PFSK-1 (cell line): Measurements from ENCODE around the gene SKI.

Experiments used
- POLR2AphosphoS5 ChIP-seq: IDR thresholded peaks from 2 replicates; pipeline ENCODE4 v1.6.1; 2012; ENCODE audit warnings: low read depth, mild to moderate bottlenecking, control low read depth, low read length, moderate library complexity
- SIN3A ChIP-seq: IDR thresholded peaks from 2 replicates; pipeline ENCODE4 v1.6.1; 2012; ENCODE audit warnings: mild to moderate bottlenecking, low read length, moderate library complexity, borderline replicate concordance; ENCODE audit not compliant: insufficient read depth
- TF ChIP-seq, protein P1 (sequence below), 2 experiments: IDR thresholded peaks; 2 replicates each; pipeline versions ENCODE4 v1.6.1 to v1.8.0; 2011 to 2012; ENCODE audit warnings: low read depth in 2 of 2, low read length in 2 of 2, control low read depth in 1 of 2, inconsistent platforms in 1 of 2, mild to moderate bottlenecking in 1 of 2, moderate library complexity in 1 of 2; ENCODE audit not compliant: insufficient read depth in 1 of 2

- no peak for TF ChIP-seq POLR2AphosphoS5
- TF ChIP-seq SIN3A = no peak
- TF ChIP-seq, protein P1, sequence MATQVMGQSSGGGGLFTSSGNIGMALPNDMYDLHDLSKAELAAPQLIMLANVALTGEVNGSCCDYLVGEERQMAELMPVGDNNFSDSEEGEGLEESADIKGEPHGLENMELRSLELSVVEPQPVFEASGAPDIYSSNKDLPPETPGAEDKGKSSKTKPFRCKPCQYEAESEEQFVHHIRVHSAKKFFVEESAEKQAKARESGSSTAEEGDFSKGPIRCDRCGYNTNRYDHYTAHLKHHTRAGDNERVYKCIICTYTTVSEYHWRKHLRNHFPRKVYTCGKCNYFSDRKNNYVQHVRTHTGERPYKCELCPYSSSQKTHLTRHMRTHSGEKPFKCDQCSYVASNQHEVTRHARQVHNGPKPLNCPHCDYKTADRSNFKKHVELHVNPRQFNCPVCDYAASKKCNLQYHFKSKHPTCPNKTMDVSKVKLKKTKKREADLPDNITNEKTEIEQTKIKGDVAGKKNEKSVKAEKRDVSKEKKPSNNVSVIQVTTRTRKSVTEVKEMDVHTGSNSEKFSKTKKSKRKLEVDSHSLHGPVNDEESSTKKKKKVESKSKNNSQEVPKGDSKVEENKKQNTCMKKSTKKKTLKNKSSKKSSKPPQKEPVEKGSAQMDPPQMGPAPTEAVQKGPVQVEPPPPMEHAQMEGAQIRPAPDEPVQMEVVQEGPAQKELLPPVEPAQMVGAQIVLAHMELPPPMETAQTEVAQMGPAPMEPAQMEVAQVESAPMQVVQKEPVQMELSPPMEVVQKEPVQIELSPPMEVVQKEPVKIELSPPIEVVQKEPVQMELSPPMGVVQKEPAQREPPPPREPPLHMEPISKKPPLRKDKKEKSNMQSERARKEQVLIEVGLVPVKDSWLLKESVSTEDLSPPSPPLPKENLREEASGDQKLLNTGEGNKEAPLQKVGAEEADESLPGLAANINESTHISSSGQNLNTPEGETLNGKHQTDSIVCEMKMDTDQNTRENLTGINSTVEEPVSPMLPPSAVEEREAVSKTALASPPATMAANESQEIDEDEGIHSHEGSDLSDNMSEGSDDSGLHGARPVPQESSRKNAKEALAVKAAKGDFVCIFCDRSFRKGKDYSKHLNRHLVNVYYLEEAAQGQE (IDR thresholded peaks at IDR 0.05; ENCODE audit: insufficient read depth in 1 of 2, low read depth in 2 of 2, low read length in 2 of 2) = no peak
These were observed 126.6 kb downstream of the SKI start for GRCh38 chr1:2354511-2355372.
